ENCODE measurements around the gene ARHGAP11B.
"Not testable (repeated sequence)": the region's sequence is repeated elsewhere in the genome, so short reads cannot be mapped to it uniquely, and the experiment has no call there.

The ARHGAP11B gene

GRCh38 chr15:30625436-30626193 lies at the start of gene ARHGAP11B:
Gene ARHGAP11B, plus strand, starts transcription at chr15:30626128.
- DNase-seq (ENCODE audit: low read depth): peak; percentile 85
- not testable (repeated sequence) for H3K36me3 ChIP-seq (ENCODE audit: control insufficient read depth, insufficient read depth, low read length); H3K27me3 ChIP-seq (ENCODE audit: control insufficient read depth, insufficient read depth, low read length)
- H3K4me3 ChIP-seq (ENCODE audit: low read depth, low read length): peak within 1 kb of the TSS; percentile 47

- not testable (repeated sequence) for H3K27me3 ChIP-seq (ENCODE audit: control insufficient read depth, insufficient read depth, low read length); H3K36me3 ChIP-seq (ENCODE audit: control insufficient read depth, insufficient read depth, low read length); H3K4me3 ChIP-seq (ENCODE audit: low read depth, low read length); DNase-seq (ENCODE audit: low read depth)
Measured at GRCh38 chr15:30579394-30579970, 46.4 kb upstream of the ARHGAP11B start.

- H3K4me3 ChIP-seq (ENCODE audit: low read depth, low read length); H3K36me3 ChIP-seq (ENCODE audit: control insufficient read depth, insufficient read depth, low read length); DNase-seq (ENCODE audit: low read depth); H3K27me3 ChIP-seq (ENCODE audit: control insufficient read depth, insufficient read depth, low read length): not testable (repeated sequence)
Measured at GRCh38 chr15:30580716-30581115, 45.2 kb upstream of the ARHGAP11B start.

GRCh38 chr15:30598953-30599352 lies 27.0 kb upstream of the ARHGAP11B start:
- not testable (repeated sequence) for H3K4me3 ChIP-seq (ENCODE audit: low read depth, low read length); H3K27me3 ChIP-seq (ENCODE audit: control insufficient read depth, insufficient read depth, low read length); DNase-seq (ENCODE audit: low read depth); H3K36me3 ChIP-seq (ENCODE audit: control insufficient read depth, insufficient read depth, low read length)

GRCh38 chr15:30603796-30604195 lies 22.1 kb upstream of the ARHGAP11B start, which contains the start of gene GOLGA8H:
Gene GOLGA8H, plus strand, starts transcription at chr15:30604028. Its CDS starts 98 bp downstream, at chr15:30604126.
- H3K27me3 ChIP-seq (ENCODE audit: control insufficient read depth, insufficient read depth, low read length); H3K36me3 ChIP-seq (ENCODE audit: control insufficient read depth, insufficient read depth, low read length); H3K4me3 ChIP-seq (ENCODE audit: low read depth, low read length); DNase-seq (ENCODE audit: low read depth): not testable (repeated sequence)

GRCh38 chr15:30612271-30612670 lies 13.7 kb upstream of the ARHGAP11B start:
- not testable (repeated sequence) for H3K27me3 ChIP-seq (ENCODE audit: control insufficient read depth, insufficient read depth, low read length); DNase-seq (ENCODE audit: low read depth); H3K36me3 ChIP-seq (ENCODE audit: control insufficient read depth, insufficient read depth, low read length); H3K4me3 ChIP-seq (ENCODE audit: low read depth, low read length)

- H3K27me3 ChIP-seq (ENCODE audit: control insufficient read depth, insufficient read depth, low read length); H3K4me3 ChIP-seq (ENCODE audit: low read depth, low read length); H3K36me3 ChIP-seq (ENCODE audit: control insufficient read depth, insufficient read depth, low read length); DNase-seq (ENCODE audit: low read depth): not testable (repeated sequence)
Measured at GRCh38 chr15:30621342-30621741, 4.6 kb upstream of the ARHGAP11B start.

GRCh38 chr15:30626194-30626565 lies 252 bp downstream of the ARHGAP11B start:
- DNase-seq (ENCODE audit: low read depth); H3K27me3 ChIP-seq (ENCODE audit: control insufficient read depth, insufficient read depth, low read length); H3K36me3 ChIP-seq (ENCODE audit: control insufficient read depth, insufficient read depth, low read length): not testable (repeated sequence)
- peak overlapping the region; percentile 47 for H3K4me3 ChIP-seq (ENCODE audit: low read depth, low read length)

- H3K4me3 ChIP-seq (ENCODE audit: low read depth, low read length): peak overlapping the region; percentile 47
- H3K27me3 ChIP-seq (ENCODE audit: control insufficient read depth, insufficient read depth, low read length); DNase-seq (ENCODE audit: low read depth); H3K36me3 ChIP-seq (ENCODE audit: control insufficient read depth, insufficient read depth, low read length): not testable (repeated sequence)
Measured at GRCh38 chr15:30626632-30627031, 704 bp downstream of the ARHGAP11B start.

- Histone ChIP-seq H3K27me3 (ENCODE audit: control insufficient read depth, insufficient read depth, low read length) (no peaks in the 10 kb centered on the region), H3K4me3 (ENCODE audit: low read depth, low read length) (no peak overlapping the region), H3K36me3 (ENCODE audit: control insufficient read depth, insufficient read depth, low read length) (no peaks in the 10 kb centered on the region)
- no peak for DNase-seq (ENCODE audit: low read depth)
- TF ChIP-seq CTCF (IDR thresholded peaks at IDR 0.05; ENCODE audit: insufficient read depth, low read length, poor library complexity, severe bottlenecking): no peak
Measured at GRCh38 chr15:30650012-30650929, 24.3 kb downstream of the ARHGAP11B start.

Data from kidney epithelial cell (primary cell).